IMR-90 (cell line): ENCODE results near the gene MLYCD.

Experiments
- BHLHE40 ChIP-seq: fragments of 150-350 bp; IDR thresholded peaks from 2 replicates; pipeline ENCODE4 v1.6.1; 2016; ENCODE audit warnings: mild to moderate bottlenecking, low read depth, low read length
- CEBPB ChIP-seq: IDR thresholded peaks from 2 replicates; pipeline ENCODE4 v1.6.1; 2012; ENCODE audit warnings: low read depth, low read length, improper control_type of control experiment
- CHD1 ChIP-seq: IDR thresholded peaks from 2 replicates; pipeline ENCODE4 v1.6.1; 2012; ENCODE audit warnings: low read depth, low read length, improper control_type of control experiment
- FOS ChIP-seq: fragments of 150-350 bp; IDR thresholded peaks from 2 replicates; pipeline ENCODE4 v1.6.1; 2016; ENCODE audit warnings: low read depth, low read length
- MAFK ChIP-seq: IDR thresholded peaks from 2 replicates; pipeline ENCODE4 v1.6.1; 2012; ENCODE audit warnings: low read depth, low read length, improper control_type of control experiment
- MAZ ChIP-seq: IDR thresholded peaks from 2 replicates; pipeline ENCODE4 v1.6.1; 2012; ENCODE audit warnings: low read depth, mild to moderate bottlenecking, low read length, improper control_type of control experiment, moderate library complexity, borderline replicate concordance
- POLR2A ChIP-seq: IDR thresholded peaks from 2 replicates; pipeline ENCODE4 v1.6.1; 2012; ENCODE audit warnings: mild to moderate bottlenecking, low read depth, low read length
- RAD21 ChIP-seq: IDR thresholded peaks from 2 replicates; pipeline ENCODE4 v1.6.1; 2012; ENCODE audit warnings: low read length, improper control_type of control experiment
- RCOR1 ChIP-seq: IDR thresholded peaks from 2 replicates; pipeline ENCODE4 v1.6.1; 2012; ENCODE audit warnings: mild to moderate bottlenecking, low read length, improper control_type of control experiment; ENCODE audit not compliant: insufficient replicate concordance
- RFX5 ChIP-seq: IDR thresholded peaks from 2 replicates; pipeline ENCODE4 v1.8.0; 2012; ENCODE audit warnings: low read depth, mild to moderate bottlenecking, low read length, moderate library complexity
- SMC3 ChIP-seq: fragments of 150-350 bp; IDR thresholded peaks from 2 replicates; pipeline ENCODE4 v1.6.1; 2016; ENCODE audit warnings: low read depth, mild to moderate bottlenecking, antibody characterized with exemption, low read length, moderate library complexity
- TF ChIP-seq, protein P1 (sequence below): conservative IDR thresholded peaks from 2 replicates; pipeline ENCODE4 v1.5.1; 2012; ENCODE audit warnings: mild to moderate bottlenecking, low read depth, low read length, improper control_type of control experiment
- TF ChIP-seq, protein P2 (sequence below): fragments of 150-350 bp; IDR thresholded peaks from 2 replicates; pipeline ENCODE4 v1.6.1; 2017; ENCODE audit warnings: mild to moderate bottlenecking, antibody characterized with exemption, low read length, low read depth
- TF ChIP-seq, protein P3 (sequence below): fragments of 150-350 bp; IDR thresholded peaks from 2 replicates; pipeline ENCODE4 v1.6.1; 2016; ENCODE audit warnings: low read depth, mild to moderate bottlenecking, low read length, moderate library complexity, borderline replicate concordance

DNA sequence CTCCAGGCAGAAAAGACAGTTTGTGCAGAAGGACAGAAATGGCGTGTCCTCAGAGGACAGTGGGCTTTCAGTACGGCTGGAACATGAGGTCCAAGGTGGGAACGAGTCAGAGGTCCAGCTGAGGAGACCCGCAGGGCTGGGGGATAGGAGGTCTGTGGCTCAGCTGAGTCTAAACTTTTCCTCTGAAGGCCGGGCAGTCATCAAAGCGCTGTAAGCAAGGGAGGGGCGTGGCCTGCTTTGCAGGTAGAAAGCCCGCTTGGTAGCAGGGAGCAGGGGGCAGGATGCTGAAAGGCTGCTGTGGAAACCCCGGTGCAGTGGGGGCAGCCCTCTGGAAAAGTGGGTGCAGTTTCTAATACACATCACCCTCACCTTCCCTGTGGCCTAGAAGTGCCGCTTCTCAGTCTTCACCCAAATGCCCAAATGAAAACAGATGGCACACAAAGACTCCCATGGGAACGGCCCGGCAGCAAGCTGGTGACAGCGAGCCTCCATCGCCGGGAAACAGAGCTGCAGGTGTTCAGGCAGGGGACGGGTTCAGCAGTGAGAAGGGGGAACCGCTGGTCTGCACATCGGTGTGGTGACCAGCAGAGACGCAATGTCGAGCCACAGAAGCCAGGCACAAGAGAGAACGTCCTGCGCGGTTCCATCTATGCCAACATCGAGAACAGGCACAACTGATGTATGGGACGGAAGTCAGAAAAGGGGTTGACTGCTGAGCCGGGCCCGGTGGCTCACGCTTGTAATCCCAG, 41.9 kb downstream of the MLYCD start:
- TF ChIP-seq, protein P1, sequence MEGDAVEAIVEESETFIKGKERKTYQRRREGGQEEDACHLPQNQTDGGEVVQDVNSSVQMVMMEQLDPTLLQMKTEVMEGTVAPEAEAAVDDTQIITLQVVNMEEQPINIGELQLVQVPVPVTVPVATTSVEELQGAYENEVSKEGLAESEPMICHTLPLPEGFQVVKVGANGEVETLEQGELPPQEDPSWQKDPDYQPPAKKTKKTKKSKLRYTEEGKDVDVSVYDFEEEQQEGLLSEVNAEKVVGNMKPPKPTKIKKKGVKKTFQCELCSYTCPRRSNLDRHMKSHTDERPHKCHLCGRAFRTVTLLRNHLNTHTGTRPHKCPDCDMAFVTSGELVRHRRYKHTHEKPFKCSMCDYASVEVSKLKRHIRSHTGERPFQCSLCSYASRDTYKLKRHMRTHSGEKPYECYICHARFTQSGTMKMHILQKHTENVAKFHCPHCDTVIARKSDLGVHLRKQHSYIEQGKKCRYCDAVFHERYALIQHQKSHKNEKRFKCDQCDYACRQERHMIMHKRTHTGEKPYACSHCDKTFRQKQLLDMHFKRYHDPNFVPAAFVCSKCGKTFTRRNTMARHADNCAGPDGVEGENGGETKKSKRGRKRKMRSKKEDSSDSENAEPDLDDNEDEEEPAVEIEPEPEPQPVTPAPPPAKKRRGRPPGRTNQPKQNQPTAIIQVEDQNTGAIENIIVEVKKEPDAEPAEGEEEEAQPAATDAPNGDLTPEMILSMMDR = no peak
- TF ChIP-seq, protein P2, sequence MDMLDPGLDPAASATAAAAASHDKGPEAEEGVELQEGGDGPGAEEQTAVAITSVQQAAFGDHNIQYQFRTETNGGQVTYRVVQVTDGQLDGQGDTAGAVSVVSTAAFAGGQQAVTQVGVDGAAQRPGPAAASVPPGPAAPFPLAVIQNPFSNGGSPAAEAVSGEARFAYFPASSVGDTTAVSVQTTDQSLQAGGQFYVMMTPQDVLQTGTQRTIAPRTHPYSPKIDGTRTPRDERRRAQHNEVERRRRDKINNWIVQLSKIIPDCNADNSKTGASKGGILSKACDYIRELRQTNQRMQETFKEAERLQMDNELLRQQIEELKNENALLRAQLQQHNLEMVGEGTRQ = no peak
- TF ChIP-seq POLR2A (no peak), RFX5 (no peak), MAZ (no peak), CEBPB (no peak), RAD21 (no peak), BHLHE40 (no peak), MAFK (no peak), CHD1 (no peak), SMC3 (no peak), FOS (no peak), RCOR1 (no peak)
- TF ChIP-seq, protein P3, sequence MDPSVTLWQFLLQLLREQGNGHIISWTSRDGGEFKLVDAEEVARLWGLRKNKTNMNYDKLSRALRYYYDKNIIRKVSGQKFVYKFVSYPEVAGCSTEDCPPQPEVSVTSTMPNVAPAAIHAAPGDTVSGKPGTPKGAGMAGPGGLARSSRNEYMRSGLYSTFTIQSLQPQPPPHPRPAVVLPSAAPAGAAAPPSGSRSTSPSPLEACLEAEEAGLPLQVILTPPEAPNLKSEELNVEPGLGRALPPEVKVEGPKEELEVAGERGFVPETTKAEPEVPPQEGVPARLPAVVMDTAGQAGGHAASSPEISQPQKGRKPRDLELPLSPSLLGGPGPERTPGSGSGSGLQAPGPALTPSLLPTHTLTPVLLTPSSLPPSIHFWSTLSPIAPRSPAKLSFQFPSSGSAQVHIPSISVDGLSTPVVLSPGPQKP = no peak
